Renal pelvis (tissue), 12 donors: ENCODE data around the gene MYBPC3. TPM values are rescaled to one million over a fixed set of nuclear protein-coding genes. Genes with fewer than 3 reads are reported as not detected.

Experiments used
- DNase-seq: peaks from one replicate; pipeline ENCODE4 v3.0.0-alpha.2; 2013
- long read RNA-seq, 16 experiments: transcript quantifications; one replicate each; lab custom pipeline, GENCODE V29; 2026
- polyA plus RNA-seq, 3 donors: library from polyadenylated mRNA; unstranded; fragments of 120-200 nt; gene quantifications; one replicate each; pipeline ENCODE4 v1.2.1, GENCODE V29; 2013; ENCODE audit not compliant: insufficient read length in 3 of 3

MYBPC3 gene
- polyA plus RNA-seq, result under 1 TPM; 0.07 to 0.14 (median 0.10) TPM
- long read RNA-seq, donor 1, result 0 reads
- long read RNA-seq, donor 2, result 0 reads
- long read RNA-seq, donor 3, result 0 reads
- long read RNA-seq, donor 4, result 0 reads
- long read RNA-seq, donor 5, result 0 reads
- long read RNA-seq, donor 6, result 0 reads
- long read RNA-seq, donor 7, result 0 reads
- long read RNA-seq, donor 8, result 0 reads
- long read RNA-seq, donor 9, result 0 reads
- long read RNA-seq, donor 10, result 0 reads
- long read RNA-seq, donor 11, result 0 reads
- long read RNA-seq, donor 12, result 0 reads
- long read RNA-seq, donor 13, result 0 reads
- long read RNA-seq, donor 14, result 0 reads
- long read RNA-seq, donor 15, result 0 reads
- long read RNA-seq, donor 16, result 0 reads

DNA sequence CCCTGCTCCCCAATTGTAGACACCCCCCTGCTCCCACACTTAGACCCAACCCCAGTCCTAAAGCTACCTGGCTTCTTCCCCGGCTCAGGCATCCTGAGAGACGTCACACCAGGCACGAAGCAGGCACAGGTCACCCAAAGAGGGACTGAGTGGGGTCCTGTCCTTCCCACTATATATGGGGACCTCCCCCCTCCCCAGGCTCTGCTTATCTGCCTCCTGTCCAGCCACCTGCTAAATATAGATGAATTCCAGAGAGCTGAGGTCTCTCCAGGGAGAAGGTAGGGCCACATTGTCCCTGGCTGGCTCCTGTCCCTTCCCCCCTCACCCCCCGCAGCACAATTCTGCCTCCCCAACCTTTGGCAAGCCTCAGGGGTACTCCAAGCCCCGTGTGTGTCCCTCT lies at the start of gene MYBPC3:
Gene MYBPC3 (minus strand): TSS at position 147 of the 400 bp plus-strand sequence. CDS start 55 bp downstream, at position 92.
- no peak for DNase-seq

DNA sequence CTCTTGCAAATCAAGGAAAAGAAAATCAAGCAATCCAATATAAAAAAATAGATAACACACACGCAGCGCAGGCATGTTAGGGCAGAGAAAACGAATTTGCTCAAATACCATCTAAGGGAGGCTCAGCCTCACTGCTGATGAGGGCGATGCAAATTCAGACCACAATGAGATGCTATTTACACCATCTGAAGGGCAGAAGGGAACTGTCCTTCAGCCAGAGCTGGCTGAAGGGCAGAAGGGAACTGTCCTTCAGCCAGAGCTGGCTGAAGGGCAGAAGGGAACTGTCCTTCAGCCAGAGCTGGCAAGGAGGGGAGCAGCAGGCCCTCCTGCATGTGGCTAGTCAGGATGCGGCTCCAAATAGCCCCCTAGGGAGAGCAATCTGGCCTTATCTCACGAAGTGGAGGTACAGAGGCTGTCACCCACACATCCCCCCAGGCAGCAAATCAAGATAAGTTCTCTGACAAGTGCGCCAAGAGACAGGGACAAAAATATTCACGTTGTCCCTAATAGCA lies 48.3 kb upstream of the MYBPC3 start:
- DNase-seq, result no peak

DNA sequence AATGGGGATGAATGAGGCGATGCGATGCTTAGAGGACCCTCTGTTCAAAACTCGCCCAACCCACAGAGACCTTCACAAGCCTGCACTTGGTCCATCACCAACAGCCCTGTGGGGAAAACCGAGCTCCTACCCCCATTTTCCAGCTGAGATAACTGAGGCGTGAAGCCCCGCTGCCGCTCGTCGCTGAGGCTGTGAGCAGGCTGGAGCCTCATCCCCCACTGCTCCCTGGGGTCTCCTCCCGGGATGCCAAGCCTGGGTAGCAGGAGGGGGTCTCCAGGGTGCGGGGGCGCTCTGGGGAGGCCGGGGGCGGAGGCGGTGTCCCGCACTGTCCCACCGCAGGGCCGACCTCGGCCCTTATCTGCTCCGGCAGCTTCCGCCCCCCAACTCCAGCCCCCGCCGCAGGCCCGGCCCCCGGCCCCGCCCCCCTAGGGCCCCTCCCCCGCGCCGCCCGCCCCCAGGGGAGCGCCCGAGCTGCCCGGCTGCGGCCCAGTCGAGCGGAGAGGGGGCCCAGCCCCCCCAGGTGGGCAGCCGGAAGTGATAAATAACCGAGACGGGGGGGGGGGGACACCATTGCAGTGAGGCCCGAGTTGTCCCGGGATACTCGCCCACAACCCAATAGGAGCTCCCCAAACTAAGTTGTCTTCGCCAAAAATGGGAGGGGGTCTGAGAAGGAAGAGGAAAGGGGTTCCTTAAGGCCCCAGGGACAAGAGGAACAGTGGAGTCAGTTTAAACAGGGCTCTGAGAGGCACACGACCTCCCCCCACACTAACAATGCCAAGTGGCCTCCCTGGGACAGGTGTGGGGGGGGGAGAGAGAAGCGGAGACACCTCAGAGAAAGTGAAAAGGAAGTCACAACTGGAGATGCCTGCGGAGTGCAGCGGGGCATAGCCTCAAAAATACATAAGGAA lies 47.6 kb upstream of the MYBPC3 start:
- no peak for DNase-seq

DNA sequence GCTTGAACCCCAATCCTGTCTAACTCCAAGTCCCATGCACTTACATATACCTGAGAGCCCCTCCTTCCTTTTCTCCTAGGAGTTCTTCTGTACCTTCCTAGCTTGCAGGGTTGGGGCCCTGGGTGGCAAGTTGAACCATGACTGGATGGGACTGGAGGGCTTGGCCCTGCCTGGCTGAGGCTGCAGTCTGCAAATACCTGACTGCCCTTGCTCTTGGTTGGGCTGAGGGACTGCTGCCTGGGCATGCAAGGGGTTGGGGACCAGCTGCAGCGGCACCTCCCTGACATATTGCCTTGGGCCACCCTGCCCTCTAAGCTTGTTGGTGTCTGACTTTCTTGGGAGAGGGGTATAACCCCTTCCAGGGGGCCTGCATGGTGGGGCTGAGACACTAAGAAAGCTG lies 46.0 kb upstream of the MYBPC3 start:
- DNase-seq, result no peak

DNA sequence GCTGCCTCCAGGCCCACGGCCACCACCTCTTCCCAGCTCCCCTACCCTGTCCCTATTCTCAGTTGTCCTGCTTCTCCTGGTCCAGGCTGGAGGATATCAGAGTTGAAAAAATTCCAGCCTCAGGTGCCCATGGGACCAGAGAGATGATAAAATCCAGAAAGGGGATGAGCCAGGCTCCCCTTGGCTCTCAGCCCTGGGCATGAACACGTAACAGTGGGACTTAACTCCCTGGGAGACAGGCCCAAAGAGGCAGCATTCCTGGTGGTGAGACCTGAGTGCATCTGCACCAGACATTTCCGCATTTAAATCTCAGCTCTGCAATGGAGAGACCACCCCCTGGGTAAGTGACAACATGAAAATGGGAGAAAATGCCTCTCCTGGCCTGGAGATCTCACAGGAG lies 45.5 kb upstream of the MYBPC3 start:
- no peak for DNase-seq

DNA sequence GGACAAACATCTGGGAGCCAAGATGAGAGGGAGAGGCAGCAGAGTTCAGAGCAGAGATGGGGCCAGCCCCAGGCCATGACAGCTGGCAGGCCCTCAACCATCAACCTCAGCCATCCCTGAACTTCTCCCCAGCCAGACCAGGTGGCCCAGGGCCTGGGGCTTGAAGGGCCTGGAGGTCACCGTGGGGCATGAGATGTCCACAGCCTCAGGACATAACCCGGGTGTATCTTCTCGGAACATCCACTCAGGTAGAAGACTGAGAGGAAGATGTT lies 43.5 kb upstream of the MYBPC3 start:
- no peak for DNase-seq

DNA sequence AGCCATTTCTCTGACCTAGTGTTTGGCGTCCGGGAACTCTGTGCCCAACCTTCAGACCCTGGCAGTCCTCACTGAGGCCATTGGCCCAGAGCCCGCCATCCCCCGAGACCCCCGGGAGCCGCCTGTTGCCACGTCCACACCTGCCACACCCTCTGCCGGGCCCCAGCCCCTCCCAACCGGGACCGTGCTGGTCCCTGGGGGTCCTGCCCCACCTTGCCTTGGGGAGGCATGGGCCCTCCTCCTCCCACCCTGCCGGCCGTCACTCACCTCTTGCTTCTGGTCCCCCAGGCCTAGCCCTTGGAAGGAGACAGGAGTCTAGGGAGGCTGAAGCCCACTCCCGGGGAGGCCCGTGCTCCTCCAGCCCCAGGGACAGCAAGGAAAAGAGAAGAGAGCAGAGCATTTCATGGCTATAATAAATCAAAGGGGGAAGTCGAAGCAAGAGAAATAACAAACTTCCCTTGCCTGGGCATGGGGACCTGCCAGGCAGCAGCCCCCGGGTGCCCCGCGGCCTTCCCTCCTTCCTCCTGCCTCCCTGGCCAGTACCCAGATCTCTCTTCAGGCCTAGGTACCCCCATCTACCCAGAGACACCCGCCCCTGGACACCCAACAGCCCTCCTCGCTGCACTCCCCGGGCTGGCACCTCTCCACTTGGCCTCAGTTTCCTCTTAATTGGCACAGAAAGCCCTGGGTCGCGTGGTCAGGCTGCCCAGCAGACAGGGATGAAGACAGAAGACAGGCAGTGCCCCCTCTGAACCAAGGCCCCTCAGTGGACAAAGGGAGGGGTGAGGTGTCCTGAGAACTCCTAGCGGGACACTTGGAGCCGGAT lies 42.9 kb upstream of the MYBPC3 start:
- no peak for DNase-seq

DNA sequence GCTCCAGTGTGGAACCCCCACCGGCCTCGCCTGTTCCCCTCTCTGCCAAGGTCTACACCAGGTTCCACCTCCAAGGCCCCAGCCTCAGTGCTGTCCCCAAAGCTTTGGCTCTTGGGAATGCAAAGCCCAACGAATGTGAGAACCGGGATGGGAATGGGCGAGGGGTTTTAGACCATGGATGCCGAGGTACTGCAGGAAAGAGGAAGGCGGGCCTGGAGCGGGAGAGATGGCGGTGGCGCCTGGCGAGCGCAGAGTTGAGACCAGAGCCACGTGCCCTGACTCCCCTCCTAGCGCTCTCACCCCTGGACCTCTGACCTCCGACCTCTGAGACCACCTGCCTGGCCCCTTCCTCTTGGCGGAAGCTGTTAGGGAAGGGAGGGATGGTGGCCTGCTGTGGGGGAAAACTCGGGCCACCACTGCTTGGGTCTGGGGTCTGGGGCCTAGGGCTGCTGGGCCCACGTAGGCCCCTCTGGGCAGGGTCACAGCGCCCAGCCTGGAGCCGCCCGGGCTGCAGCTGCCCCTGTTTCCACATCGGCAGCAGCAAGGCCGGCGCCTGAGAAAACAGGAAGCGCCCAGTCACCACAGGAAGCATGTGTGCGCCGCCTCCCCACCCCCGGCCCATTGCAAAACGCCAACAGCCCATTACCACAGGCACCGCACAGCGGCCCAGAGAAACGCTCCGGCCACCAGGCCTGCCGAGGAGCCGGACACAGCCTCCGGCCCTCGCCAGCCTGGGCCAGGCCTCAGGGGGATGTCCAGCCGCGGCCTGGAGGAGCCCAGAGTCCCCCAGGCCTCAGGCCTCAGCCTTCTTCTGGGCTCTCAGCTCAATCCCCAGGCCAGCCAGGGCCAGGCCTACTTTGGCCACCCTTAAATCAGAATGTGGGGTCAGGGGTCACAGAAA lies 42.1 kb upstream of the MYBPC3 start:
- DNase-seq, result no peak

DNA sequence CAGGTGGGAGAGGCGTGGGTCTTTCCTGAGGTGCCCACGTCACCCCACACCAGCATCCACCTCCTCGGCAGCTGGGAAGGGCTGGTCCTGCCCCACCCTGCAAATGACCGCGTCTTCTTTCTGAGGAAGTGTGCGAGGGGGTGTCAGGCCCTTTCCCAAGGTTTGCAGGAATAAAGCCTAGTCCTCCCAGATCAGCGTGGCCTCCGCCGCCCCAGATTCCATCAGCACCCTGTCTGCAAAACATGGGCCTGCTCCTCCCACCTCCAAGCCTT lies 41.5 kb upstream of the MYBPC3 start:
- DNase-seq, result no peak

DNA sequence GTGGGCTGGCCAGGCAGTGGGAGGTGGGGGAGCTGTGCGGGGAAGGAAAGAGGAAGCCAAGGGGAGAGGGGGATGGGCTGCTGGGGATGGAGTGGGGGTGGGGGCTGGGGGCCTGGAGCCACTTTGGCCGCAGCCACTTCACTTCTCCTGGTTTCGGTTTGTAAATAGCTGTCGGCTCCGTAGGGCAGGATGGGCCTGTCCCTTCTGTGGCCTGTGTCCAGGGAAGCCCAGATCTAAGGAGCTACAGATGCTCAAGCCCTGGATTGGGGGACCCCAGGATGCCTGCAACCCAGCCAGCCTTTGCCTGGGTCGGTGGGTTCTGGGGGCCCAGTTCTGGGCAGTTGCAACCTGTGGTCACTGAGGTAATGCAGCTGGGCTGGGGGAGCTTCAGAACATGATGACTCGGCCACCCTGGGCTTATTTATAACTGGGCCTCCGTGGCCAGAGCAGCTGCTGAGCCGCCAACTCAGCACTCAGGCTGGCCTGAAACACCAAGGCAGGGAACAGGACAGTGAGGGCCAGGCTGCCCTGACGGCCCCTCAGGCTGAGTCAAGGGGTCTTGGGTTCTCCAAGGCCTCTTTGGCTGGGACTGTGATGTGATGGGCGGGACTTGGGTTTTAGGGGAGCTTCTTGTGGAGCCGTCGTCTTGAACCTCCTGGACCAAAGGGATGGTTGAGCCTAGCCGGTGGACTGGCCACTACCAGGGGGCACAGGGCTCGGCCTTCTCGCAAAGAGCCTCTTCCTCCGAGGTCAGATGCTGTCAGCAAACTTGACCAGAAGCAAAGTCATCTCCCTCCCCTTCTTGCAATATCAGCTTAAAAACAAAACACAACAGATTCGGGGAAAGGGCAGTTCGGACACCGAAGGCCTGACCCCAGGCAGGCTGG lies 40.9 kb upstream of the MYBPC3 start:
- DNase-seq, result no peak

DNA sequence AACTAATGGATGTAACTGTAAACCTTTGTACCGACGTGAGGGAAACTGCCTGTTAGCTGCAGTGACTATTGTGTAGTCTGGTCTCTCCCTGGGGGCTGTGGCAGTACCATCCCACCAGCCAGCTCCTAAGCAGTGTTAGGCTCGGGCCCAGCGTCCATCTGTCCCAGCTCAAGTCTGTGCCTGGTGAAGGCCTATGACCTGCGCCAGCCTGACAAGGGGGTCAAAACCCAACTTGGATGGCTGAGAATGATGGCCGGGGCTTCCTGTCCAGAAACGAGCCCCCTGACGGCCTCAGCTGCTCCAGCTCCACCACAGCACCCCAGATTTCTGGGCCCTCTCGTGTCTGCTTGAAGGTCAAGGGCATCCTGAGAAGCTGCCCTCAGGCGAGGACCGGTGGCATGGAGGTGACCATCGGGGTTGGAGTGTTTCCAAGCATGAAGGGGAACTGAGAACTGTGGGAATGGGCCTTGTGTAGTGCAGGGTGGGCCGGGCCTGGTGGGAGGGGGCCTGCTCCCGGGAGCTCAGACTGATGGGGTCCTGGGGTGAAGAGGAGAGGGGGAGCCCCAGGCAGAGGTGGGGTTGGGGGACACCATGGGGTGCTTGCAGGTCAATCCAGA lies 40.2 kb upstream of the MYBPC3 start:
- no peak for DNase-seq

DNA sequence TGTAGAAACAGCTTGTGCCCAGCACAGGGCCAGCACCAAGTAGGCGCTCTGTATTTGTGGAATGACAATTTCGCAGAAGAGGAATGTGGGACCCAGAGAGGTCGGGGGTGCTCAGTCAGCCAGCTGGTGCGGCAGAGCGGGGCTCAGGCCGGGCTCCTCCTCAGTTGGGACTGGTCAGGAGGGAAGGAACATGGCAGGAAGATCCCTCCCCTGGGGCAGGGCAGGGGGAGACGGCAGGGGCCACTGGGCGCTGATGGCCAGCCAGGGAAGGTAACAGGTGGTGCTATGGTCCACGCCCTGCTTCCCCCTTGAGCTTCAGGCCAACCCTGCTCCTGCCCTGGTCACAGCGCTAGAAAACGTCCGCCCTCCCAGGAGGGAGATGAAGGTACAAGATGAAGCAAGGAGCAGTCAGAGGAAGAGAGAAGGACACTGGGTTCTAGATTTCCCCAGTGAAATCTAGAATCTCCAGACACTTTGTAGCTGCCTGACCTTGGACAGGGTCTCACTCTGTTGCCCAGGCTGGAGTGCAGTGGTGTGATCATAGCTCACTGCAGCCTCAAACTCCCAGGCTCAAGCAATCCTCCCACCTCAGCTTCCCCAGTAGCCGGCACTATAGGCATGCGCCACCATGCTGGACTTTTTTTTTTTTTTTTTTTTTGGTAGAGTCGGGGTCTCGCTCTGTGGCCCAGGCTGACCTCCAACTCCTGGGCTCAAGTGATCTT lies 39.4 kb upstream of the MYBPC3 start:
- DNase-seq, result no peak

DNA sequence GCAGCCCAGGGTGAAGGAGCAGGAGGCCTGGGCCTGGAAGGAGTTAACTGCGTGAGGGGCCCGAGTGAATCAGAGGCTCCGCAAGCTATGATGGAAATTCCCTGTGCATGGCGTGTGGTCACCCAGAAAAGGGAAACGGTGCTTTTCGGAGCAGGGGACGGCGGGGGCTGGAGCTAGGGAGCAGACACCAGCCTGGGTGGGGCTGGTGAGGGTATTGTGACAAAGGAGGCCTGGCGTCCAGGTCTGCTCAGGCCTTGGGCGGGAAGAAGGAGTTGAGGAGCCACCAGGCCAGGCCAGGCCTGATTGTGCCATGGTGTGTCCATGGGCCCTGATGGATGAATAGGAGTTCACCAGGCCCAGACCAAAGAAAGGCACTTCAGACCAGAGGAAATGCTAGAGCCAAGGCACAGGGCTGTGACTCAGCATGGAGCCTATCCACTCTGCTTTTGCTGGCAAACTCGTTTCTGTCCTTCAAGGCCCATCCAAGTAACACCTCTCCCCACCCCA lies 38.6 kb upstream of the MYBPC3 start:
- no peak for DNase-seq

DNA sequence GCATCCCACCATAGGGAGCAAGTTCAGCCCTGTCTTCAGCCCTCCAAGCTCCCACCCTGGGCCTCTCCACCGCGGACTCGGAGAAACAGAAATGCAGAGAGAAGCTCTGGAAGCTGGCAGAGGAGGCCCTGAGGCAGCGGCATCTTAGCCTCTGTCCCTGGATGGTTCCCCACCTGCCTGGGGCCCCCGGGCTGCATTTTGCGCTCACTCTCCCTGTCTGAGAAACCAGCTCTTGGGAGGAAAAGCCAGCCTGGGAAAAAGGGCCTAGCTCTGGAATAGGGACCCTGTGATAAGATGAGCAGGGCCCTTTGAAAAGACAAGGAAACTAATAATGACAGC lies 37.9 kb upstream of the MYBPC3 start:
- no peak for DNase-seq

DNA sequence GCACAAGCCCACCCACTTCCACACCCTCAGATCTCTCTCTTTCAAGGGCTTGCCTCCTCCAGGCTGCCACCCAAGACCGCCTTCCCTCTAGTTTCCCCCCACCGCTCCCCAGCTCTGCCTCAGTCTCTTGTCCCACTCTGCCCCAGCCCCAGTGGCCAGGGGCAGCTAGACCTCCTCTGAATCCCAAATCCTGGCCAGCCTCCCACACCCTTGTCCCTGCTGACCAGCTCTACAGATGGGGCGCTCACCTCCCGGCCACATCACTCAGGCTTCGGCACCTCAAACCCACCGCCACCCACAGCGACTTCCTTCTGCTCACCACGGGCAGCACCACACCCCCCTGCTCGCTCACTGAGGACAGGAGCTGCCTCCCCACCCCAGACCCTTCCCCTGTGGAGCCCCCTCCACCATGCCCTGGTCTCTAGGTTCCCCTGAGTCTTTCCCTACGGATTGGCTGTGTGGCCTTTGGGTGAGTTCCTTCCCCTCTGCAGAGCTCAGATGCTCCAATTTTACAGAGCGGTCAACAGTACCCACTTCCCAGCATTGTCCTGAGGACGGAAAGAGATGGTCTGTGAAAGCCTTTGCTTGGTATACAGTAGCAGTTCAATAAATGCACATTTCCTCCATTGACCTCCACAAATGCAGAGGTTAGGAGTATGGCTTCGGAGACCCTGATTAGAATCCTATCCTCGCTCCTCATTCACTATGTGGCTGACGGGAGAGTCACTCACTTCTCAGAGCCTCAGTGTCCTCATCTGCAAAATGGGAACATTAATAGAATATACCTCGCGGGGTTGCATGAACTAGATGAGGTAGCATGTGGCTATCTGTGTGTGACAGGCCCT lies 37.3 kb upstream of the MYBPC3 start:
- no peak for DNase-seq

DNA sequence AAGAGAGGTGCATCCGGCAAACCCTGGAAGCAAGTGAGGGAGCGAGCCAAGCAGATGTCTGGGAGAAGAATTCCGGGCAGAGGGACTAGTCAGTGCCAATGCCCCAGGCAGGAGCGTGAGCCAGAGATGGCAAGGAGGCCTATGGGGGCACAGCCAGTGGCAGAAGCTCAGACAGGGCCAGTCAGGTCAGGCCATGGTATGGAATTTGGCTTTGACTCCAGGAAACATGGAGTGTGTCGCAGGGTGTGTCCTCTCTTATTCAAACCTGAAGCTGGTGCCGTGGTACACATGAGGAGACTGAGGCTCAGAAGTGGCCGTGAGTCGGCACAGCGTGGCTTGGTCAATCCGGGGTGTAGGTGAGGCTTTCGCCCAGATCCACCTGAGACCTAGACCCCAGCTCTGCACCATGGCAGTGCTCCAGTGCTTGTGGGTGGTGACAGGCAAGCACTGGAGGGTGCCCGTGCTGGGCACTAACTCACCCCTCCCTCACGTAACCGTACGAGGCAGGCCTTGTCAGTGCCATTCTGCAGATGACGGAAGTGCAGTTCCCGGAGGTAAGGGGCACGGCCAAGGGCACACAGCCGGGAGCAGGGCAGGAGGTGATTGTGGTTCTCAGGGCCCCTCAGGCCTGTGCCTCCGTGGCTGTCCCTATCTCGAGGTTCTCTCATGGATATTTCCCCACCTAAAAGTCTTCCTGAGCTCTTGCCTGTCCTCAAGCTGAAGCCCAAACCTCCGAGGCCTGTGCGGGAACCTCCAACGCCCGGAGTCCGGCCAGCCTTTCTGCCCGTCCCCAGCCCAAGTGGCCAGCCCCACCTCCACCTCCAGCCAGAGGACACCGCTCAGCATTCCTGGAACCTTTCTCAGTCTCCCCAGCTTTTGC lies 36.4 kb upstream of the MYBPC3 start:
- no peak for DNase-seq
